Upper lobe of right lung (tissue), 1 donor: Measurements from ENCODE around the gene SIAH3. TPM values are rescaled to one million over a fixed set of nuclear protein-coding genes. Genes with fewer than 3 reads are reported as not detected.

Source experiments
- ATAC-seq: fragments of 200-7000 bp; cut with Tn5 transposase; one replicate; pipeline ENCODE4 v1.9.1; 2020; ENCODE audit warnings: mild to moderate bottlenecking, moderate library complexity
- DNase-seq: peaks from one replicate; pipeline ENCODE4 v3.0.0-alpha.2; 2020
- H3K27ac ChIP-seq: fragments of 200-600 bp; one replicate; pipeline ENCODE4 v1.8.0; 2022
- H3K27me3 ChIP-seq: fragments of 200-600 bp; one replicate; pipeline ENCODE4 v1.8.0; 2022; ENCODE audit warnings: mild to moderate bottlenecking
- H3K36me3 ChIP-seq: fragments of 200-600 bp; one replicate; pipeline ENCODE4 v1.8.0; 2022
- H3K4me1 ChIP-seq: fragments of 200-600 bp; one replicate; pipeline ENCODE4 v1.8.0; 2022
- H3K4me3 ChIP-seq: fragments of 200-600 bp; one replicate; pipeline ENCODE4 v1.8.0; 2022; ENCODE audit warnings: mild to moderate bottlenecking
- H3K9me3 ChIP-seq: fragments of 200-600 bp; one replicate; pipeline ENCODE4 v1.8.0; 2022
- intact Hi-C: fragments of 100-400 bp; cut with DNase I; formaldehyde crosslinking; loops from one replicate; pipeline ENCODE4 v1.11.0; 2022
- total RNA-seq: library from RNA; stranded (reverse); fragmentation: NEBNext Ultra II Directional; extraction: Animal tissue kit (Norgen Biotek cat#: 25700); gene quantifications from one replicate; pipeline ENCODE4 v1.2.1, GENCODE V29; 2021
- TF ChIP-seq, protein P1 (sequence below): fragments of 200-600 bp; IDR thresholded peaks from one replicate; pipeline ENCODE4 v1.8.0; 2022; ENCODE audit warnings: antibody characterized with exemption
- donor health status: DM: no; HTN: yes; CAD: no; lungs with severe emphysema.

The SIAH3 gene
- total RNA-seq, 1 donor from 2014 or later, result not detected

- no peaks in the 10 kb centered on the region for H3K9me3 ChIP-seq
- H3K4me1 ChIP-seq, result no peaks in the 10 kb centered on the region
- H3K36me3 ChIP-seq, result no peaks in the 10 kb centered on the region
- TF ChIP-seq, protein P1, sequence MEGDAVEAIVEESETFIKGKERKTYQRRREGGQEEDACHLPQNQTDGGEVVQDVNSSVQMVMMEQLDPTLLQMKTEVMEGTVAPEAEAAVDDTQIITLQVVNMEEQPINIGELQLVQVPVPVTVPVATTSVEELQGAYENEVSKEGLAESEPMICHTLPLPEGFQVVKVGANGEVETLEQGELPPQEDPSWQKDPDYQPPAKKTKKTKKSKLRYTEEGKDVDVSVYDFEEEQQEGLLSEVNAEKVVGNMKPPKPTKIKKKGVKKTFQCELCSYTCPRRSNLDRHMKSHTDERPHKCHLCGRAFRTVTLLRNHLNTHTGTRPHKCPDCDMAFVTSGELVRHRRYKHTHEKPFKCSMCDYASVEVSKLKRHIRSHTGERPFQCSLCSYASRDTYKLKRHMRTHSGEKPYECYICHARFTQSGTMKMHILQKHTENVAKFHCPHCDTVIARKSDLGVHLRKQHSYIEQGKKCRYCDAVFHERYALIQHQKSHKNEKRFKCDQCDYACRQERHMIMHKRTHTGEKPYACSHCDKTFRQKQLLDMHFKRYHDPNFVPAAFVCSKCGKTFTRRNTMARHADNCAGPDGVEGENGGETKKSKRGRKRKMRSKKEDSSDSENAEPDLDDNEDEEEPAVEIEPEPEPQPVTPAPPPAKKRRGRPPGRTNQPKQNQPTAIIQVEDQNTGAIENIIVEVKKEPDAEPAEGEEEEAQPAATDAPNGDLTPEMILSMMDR, result no peak
- H3K27ac ChIP-seq, result no peak overlapping the region
- intact Hi-C loops, result no loop called here
- no peaks in the 10 kb centered on the region for H3K27me3 ChIP-seq
- no peak overlapping the region for H3K4me3 ChIP-seq
- no peak for DNase-seq
- peak; percentile 39 for ATAC-seq
These were observed 122.8 kb downstream of the SIAH3 start for GRCh38 chr13:45728759-45729158.

Other genes with a start within 250 kb of the SIAH3 start
- not detected for gene ERICH6B, start 236.0 kb downstream of the SIAH3 start, total RNA-seq
- not detected for gene CBY2, start 149.4 kb downstream of the SIAH3 start, total RNA-seq
- 49.2 TPM for gene ZC3H13, start 201.0 kb upstream of the SIAH3 start, total RNA-seq